AG04450 (cell line): Measurements from ENCODE around the gene NAV3. TPM values are rescaled to one million over a fixed set of nuclear protein-coding genes. Genes with fewer than 3 reads are reported as not detected.

Experiments used
- CTCF ChIA-PET: fragments of 300-600, 350-600 bp; formaldehyde crosslinking; extraction: SDS; loops from one replicate; lab custom pipeline; 2022; ENCODE audit warnings: antibody characterized with exemption, inconsistent platforms; lab: Charles Lee
- POLR2A ChIA-PET: fragments of 350-600 bp; formaldehyde crosslinking; extraction: SDS; loops from one replicate; lab custom pipeline; 2021; ENCODE audit warnings: antibody characterized with exemption, inconsistent platforms; lab: Yijun Ruan, JAX
- DNase-seq: peaks from one replicate; pipeline ENCODE4 v3.0.0-alpha.2; 2011; ENCODE audit warnings: low read depth, low spot score
- H3K27ac ChIP-seq: one replicate; pipeline ENCODE4 v1.5.1; 2012; ENCODE audit warnings: low read depth, low read length, control low read depth
- H3K27me3 ChIP-seq: one replicate; pipeline ENCODE4 v1.6.0; 2012; ENCODE audit warnings: low read length; ENCODE audit not compliant: control insufficient read depth, insufficient read depth
- H3K4me3 ChIP-seq: 2 replicates; pipeline ENCODE4 v1.5.1; 2011; ENCODE audit warnings: mild to moderate bottlenecking, low read depth, low read length, control low read depth
- H3K9me3 ChIP-seq: 2 replicates; pipeline ENCODE4 v1.5.1; 2012; ENCODE audit warnings: low read length; ENCODE audit not compliant: control insufficient read depth, insufficient read depth
- polyA plus RNA-seq: library from polyadenylated mRNA; depleted of rRNA; stranded (reverse); fragments of >200 nt; gene quantifications from 2 replicates; pipeline ENCODE4 v1.2.3, GENCODE V29; 2011
- TF ChIP-seq, protein P1 (sequence below): IDR thresholded peaks from 2 replicates; pipeline ENCODE4 v1.5.1; 2011; ENCODE audit warnings: low read depth, low read length, control low read depth, inconsistent platforms

NAV3 gene
- polyA plus RNA-seq, 1 experiment: 36.1 TPM

DNA sequence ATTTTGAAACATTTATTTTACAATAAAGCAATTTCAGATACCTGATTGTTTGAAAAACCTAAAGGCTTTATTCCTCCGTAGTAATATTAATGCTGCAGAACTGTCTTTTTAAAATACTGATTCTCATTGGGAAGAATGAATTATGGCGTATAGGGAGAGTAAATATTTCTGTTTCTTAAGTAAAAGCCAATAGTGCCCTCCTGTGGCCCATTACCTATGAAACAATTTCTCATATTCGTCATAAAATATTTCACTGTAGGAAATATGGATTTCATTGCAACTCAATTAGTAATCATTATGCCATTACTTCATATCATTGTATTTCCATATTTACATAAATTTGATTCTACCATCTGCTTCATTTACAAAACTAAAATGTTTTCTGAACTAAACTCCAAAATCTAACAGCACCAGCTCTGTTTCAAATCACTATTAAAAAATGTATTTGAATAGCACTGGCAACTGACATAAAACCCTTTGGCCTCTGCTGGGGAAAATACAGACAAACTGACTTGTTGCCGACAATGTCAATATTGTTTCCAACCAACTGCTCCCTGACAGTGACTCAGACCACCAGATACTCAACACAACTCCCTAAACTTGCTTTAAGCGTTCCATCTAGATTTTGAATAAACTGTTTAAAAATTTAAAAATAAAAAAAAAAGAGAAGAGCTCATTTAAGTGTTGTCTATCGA, 290.3 kb downstream of the NAV3 start:
- ChIA-PET POLR2A (no interaction called here), CTCF (interaction anchor here (0.6 to 5.7 kb wide), 11 partner anchors 24 to 918 kb away, joined by 3 to 52 read pairs (median 6); no protein-coding TSS in a partner anchor)
- no peaks in the 10 kb centered on the region for H3K9me3 ChIP-seq
- DNase-seq: no peak
- no peaks in the 10 kb centered on the region for H3K27me3 ChIP-seq
- no peak overlapping the region for H3K27ac ChIP-seq
- H3K4me3 ChIP-seq: no peak overlapping the region
- TF ChIP-seq, protein P1, sequence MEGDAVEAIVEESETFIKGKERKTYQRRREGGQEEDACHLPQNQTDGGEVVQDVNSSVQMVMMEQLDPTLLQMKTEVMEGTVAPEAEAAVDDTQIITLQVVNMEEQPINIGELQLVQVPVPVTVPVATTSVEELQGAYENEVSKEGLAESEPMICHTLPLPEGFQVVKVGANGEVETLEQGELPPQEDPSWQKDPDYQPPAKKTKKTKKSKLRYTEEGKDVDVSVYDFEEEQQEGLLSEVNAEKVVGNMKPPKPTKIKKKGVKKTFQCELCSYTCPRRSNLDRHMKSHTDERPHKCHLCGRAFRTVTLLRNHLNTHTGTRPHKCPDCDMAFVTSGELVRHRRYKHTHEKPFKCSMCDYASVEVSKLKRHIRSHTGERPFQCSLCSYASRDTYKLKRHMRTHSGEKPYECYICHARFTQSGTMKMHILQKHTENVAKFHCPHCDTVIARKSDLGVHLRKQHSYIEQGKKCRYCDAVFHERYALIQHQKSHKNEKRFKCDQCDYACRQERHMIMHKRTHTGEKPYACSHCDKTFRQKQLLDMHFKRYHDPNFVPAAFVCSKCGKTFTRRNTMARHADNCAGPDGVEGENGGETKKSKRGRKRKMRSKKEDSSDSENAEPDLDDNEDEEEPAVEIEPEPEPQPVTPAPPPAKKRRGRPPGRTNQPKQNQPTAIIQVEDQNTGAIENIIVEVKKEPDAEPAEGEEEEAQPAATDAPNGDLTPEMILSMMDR: peak; percentile 41

DNA sequence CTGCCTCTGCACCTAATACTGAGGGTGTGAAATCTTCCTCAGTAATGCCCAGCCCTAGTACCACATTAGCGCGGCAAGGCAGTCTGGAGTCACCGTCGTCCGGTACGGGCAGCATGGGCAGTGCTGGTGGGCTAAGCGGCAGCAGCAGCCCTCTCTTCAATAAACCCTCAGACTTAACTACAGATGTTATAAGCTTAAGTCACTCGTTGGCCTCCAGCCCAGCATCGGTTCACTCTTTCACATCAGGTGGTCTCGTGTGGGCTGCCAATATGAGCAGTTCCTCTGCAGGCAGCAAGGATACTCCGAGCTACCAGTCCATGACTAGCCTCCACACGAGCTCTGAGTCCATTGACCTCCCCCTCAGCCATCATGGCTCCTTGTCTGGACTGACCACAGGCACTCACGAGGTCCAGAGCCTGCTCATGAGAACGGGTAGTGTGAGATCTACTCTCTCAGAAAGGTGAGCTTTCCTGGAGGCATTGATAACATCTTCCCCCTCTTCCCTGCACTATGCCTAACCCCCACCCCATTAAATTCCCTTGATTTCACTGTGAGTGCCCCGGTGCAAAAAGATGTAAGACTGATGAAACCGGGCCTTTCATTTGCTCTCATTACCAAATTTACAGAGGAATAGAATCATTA, 291.4 kb downstream of the NAV3 start:
- POLR2A ChIA-PET: no interaction called here
- H3K27ac ChIP-seq: no peak overlapping the region
- DNase-seq: no peak

DNA sequence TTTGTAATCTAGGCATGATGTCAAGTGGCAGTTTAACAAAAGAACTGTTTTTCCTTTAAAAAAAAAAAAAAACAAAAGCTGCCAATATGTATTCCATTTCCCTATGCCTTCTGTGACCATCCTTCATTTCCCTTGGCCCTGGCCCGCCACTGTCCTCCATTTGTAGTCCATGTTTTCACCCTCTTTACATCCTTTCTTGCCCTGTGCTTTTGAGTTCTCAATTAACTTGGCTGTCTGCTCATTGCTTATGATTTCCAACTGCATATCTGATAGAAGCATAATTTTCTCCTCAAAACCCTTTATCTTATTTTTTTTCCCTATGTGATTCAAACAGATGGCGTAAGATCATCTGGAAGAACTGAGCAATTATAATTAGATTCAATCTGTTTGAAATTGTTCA, 297.5 kb downstream of the NAV3 start:
- Histone ChIP-seq H3K27me3 (no peaks in the 10 kb centered on the region), H3K9me3 (no peaks in the 10 kb centered on the region), H3K4me3 (no peak overlapping the region), H3K27ac (no peak overlapping the region)
- POLR2A ChIA-PET: no interaction called here
- TF ChIP-seq, protein P1: no peak
- CTCF ChIA-PET: no interaction called here
- DNase-seq: no peak

More for the DNA sequence above, 291.4 kb downstream of the NAV3 start:
- no peak overlapping the region for H3K4me3 ChIP-seq
- TF ChIP-seq, protein P1: no peak
- H3K27me3 ChIP-seq: no peaks in the 10 kb centered on the region
- CTCF ChIA-PET: interaction anchor here (0.6 to 5.7 kb wide), 10 partner anchors 25 to 917 kb away, joined by 3 to 52 read pairs (median 6); no protein-coding TSS in a partner anchor
- H3K9me3 ChIP-seq: no peaks in the 10 kb centered on the region

DNA sequence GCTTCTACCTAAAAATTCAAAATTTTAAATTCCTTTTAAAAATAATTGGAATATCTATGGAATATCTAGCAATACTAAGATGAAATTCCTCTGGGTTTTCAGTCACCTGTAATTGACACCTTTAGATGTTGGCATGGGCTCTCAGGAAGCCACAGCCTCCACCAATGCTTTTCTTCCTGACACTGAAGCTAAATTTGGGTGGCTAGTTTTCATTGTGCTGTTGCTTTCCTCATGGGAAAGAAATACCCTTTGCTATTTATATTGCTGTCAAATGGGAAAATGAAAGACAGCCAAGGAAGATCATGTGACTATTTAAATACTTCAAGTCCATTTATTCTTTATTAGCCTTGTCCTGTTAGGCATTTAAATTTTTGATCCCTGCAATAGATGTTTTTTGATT, 313.0 kb downstream of the NAV3 start:
- no peaks in the 10 kb centered on the region for H3K27me3 ChIP-seq
- ChIA-PET CTCF (interaction anchor here (0.7 kb wide), 1 partner anchor 152 kb away, joined by 4 read pairs; no protein-coding TSS in a partner anchor), POLR2A (no interaction called here)
- TF ChIP-seq, protein P1: no peak
- no peak for DNase-seq
- no peak overlapping the region for H3K4me3 ChIP-seq
- no peaks in the 10 kb centered on the region for H3K9me3 ChIP-seq
- no peak overlapping the region for H3K27ac ChIP-seq

DNA sequence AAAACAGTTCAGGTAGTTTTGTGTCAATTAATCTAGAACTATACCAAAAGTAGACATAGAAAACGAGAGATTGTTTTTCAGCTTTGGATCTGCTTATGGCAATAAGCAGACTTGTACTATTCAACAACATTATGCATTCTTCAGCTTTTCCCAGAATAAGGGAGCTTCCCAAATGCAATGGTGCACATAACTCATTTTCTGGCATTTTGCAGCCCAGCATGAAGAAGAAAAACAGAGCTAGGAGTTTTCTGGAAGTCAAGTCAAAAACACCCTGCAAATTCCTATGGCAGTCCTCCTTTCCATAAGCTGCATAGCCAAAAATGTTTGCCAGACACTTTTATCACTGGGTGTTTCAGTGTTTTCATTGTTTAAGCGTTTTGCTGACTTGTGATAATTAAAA, 314.7 kb downstream of the NAV3 start:
- Histone ChIP-seq H3K4me3 (no peak overlapping the region), H3K9me3 (no peaks in the 10 kb centered on the region), H3K27me3 (no peaks in the 10 kb centered on the region), H3K27ac (no peak overlapping the region)
- no peak for DNase-seq
- TF ChIP-seq, protein P1: no peak
- ChIA-PET CTCF (interaction anchor here (0.9 to 2.4 kb wide), 12 partner anchors 10 to 1029 kb away, joined by 3 to 12 read pairs (median 5); no protein-coding TSS in a partner anchor), POLR2A (no interaction called here)
